Measurements from ENCODE around the gene TTL. TPM values are rescaled to one million over a fixed set of nuclear protein-coding genes. Genes with fewer than 3 reads are reported as not detected.
"Not testable (repeated sequence)": the region's sequence is repeated elsewhere in the genome, so short reads cannot be mapped to it uniquely, and the experiment has no call there.

TTL gene
- total RNA-seq, 1 experiment from 2014 or later, result 81.5 TPM

DNA sequence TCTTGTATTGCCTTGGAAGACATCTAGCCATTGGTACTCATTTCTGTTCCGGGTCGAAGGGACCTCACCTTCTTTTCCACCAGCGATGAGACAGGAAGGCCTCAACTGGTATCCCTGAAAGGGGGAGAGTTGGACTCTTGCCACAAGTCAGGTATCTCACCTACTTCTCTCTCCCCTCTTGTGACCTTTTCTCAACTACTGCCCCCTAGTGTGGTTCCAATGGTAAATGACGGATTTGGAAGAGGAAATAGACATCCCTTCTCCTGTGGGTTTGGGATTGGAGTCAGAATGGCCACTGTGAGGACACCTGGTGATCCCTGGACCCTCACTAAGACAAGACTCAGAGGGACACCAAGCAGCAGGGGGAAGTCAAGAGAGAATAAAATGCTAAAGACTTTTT, 13.9 kb downstream of the TTL start:
- H3K4me1 ChIP-seq (ENCODE audit: control insufficient read depth, insufficient read depth, low read length), result not testable (repeated sequence)

DNA sequence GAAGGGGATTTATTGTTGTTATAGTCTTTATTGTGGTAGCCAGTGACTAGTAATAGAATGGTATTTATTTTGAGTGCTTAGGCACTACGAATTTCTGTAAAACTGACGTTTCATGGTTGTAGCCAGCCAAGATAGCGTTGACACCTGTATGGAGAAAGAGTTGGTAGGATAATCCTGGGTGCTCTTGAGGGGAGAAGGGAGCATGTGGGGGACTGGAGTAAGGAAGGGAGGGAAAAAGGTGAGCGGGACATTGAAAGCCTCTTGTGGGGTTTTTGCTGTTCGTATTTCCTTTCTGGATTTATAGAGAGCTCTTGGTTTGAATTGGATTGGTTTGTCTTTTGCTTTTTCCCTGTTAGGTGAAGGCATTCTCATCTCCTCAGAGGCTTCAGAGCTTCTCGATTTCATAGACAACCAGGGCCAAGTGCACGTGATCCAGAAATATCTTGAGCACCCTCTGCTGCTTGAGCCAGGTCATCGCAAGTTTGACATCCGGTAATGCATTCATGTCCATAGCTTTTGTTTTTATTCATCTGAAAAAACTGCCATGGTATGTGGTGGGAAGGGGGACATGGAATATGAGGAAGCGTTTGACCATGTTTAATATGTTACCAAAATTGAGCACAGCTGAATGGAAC, 19.0 kb downstream of the TTL start:
- H3K27ac ChIP-seq (ENCODE audit: low read length); H3K4me1 ChIP-seq (ENCODE audit: control insufficient read depth, insufficient read depth, low read length); H3K36me3 ChIP-seq (ENCODE audit: control insufficient read depth, insufficient read depth, low read length); DNase-seq (ENCODE audit: low read depth, low spot score); CTCF ChIA-PET; H3K4me3 ChIP-seq (ENCODE audit: low read depth in 2 of 2, low read length in 2 of 2); BruUV-seq (replicated peaks); intact Hi-C loops (cut with micrococcal nuclease; ENCODE audit: unreplicated experiment); H3K27me3 ChIP-seq (ENCODE audit: control insufficient read depth, insufficient read depth, low read length); in situ Hi-C loops (cut with HindIII; ENCODE audit: low pct_unique_long_range_greater_than_20kb, low sequenced_read_pairs); POLR2A ChIA-PET; H3K9me3 ChIP-seq (ENCODE audit: control insufficient read depth, insufficient read depth, low read depth, low read length): not testable (repeated sequence)
- peak; percentile 53 for TF ChIP-seq CTCF (IDR thresholded peaks at IDR 0.05)
- ATAC-seq, result peak; percentile 92

More for the DNA sequence above, 13.9 kb downstream of the TTL start:
- intact Hi-C loops (cut with micrococcal nuclease; ENCODE audit: unreplicated experiment); H3K27me3 ChIP-seq (ENCODE audit: control insufficient read depth, insufficient read depth, low read length); POLR2A ChIA-PET; ATAC-seq; in situ Hi-C loops (cut with HindIII; ENCODE audit: low pct_unique_long_range_greater_than_20kb, low sequenced_read_pairs); H3K9me3 ChIP-seq (ENCODE audit: control insufficient read depth, insufficient read depth, low read depth, low read length); DNase-seq (ENCODE audit: low read depth, low spot score); H3K4me3 ChIP-seq (ENCODE audit: low read depth in 2 of 2, low read length in 2 of 2); H3K36me3 ChIP-seq (ENCODE audit: control insufficient read depth, insufficient read depth, low read length); CTCF ChIA-PET; H3K27ac ChIP-seq (ENCODE audit: low read length); BruUV-seq (replicated peaks): not testable (repeated sequence)
- peak; percentile 30 for TF ChIP-seq CTCF (IDR thresholded peaks at IDR 0.05)

GRCh38 chr2:112509239-112509998, 27.5 kb downstream of the TTL start:
- H3K27me3 ChIP-seq (ENCODE audit: control insufficient read depth, insufficient read depth, low read length); intact Hi-C loops (cut with micrococcal nuclease; ENCODE audit: unreplicated experiment); H3K4me1 ChIP-seq (ENCODE audit: control insufficient read depth, insufficient read depth, low read length); DNase-seq (ENCODE audit: low read depth, low spot score); CTCF ChIA-PET; H3K27ac ChIP-seq (ENCODE audit: low read length); in situ Hi-C loops (cut with HindIII; ENCODE audit: low pct_unique_long_range_greater_than_20kb, low sequenced_read_pairs); H3K36me3 ChIP-seq (ENCODE audit: control insufficient read depth, insufficient read depth, low read length); H3K4me3 ChIP-seq (ENCODE audit: low read depth in 2 of 2, low read length in 2 of 2); H3K9me3 ChIP-seq (ENCODE audit: control insufficient read depth, insufficient read depth, low read depth, low read length); ATAC-seq; BruUV-seq (replicated peaks): not testable (repeated sequence)
- POLR2A ChIA-PET, result interaction anchor here (0.7 kb wide), 1 partner anchor 92 kb away, joined by 3 read pairs; no protein-coding TSS in a partner anchor

DNA sequence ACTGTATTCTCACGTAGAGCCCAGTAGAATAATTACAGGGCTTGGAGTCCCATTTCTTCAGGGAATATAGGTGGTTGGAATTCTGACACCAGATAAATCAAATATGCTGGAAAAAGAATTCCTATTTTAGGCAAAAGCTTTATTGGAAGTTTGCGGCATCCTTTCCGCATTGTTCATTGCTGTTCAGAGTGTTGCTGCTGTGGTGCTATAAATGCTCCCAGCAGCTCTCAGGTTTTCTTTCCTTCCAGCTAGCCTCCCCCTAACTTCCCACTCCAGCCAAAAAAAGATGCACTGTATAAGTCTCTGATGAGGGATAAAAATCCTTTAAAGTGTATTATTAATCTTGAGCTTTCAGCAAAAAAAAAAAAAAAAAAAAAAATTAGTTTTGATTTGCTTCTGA, 34.8 kb downstream of the TTL start:
- in situ Hi-C loops (cut with HindIII; ENCODE audit: low pct_unique_long_range_greater_than_20kb, low sequenced_read_pairs), result no loop called here
- Histone ChIP-seq H3K9me3 (ENCODE audit: control insufficient read depth, insufficient read depth, low read depth, low read length) (peaks cover 11% of the 10 kb centered on the region; the same call in 1 of the 2 replicates), H3K27ac (ENCODE audit: low read length) (no peak overlapping the region), H3K27me3 (ENCODE audit: control insufficient read depth, insufficient read depth, low read length) (no peaks in the 10 kb centered on the region), H3K4me3 (ENCODE audit: low read depth in 2 of 2, low read length in 2 of 2) (no peak overlapping the region), H3K36me3 (ENCODE audit: control insufficient read depth, insufficient read depth, low read length) (peaks cover 9% of the 10 kb centered on the region; the same call in 1 of the 2 replicates), H3K4me1 (ENCODE audit: control insufficient read depth, insufficient read depth, low read length) (no peaks in the 10 kb centered on the region)
- intact Hi-C loops (cut with micrococcal nuclease; ENCODE audit: unreplicated experiment), result no loop called here
- ChIA-PET POLR2A (interaction anchor here (0.6 kb wide), 1 partner anchor 24 kb away, joined by 10 read pairs; no protein-coding TSS in a partner anchor), CTCF (no interaction called here)
- ATAC-seq (no peak), DNase-seq (ENCODE audit: low read depth, low spot score) (no peak)
- no TSS peak for BruUV-seq (replicated peaks)
- no peak for TF ChIP-seq TCF7L2 (IDR thresholded peaks at IDR 0.05; ENCODE audit: low read depth, low read length)
- TF ChIP-seq POLR2AphosphoS5 (IDR thresholded peaks at IDR 0.05; ENCODE audit: low read depth, low read length), result no peak
- TF ChIP-seq REST (IDR thresholded peaks at IDR 0.05; ENCODE audit: insufficient read depth in 1 of 2, low read depth in 2 of 2, low read length in 1 of 2), result no peak
- no peak for TF ChIP-seq SIN3A (IDR thresholded peaks at IDR 0.05; ENCODE audit: borderline replicate concordance, insufficient read depth, low read depth, low read length)
- TF ChIP-seq CTCF (IDR thresholded peaks at IDR 0.05), result no peak
